HG03280 (cell line): ENCODE results near the gene ACP3.
"Not testable (repeated sequence)": the region's sequence is repeated elsewhere in the genome, so short reads cannot be mapped to it uniquely, and the experiment has no call there.

ENCODE experiments used
- ATAC-seq: cut with Tn5 transposase; IDR thresholded peaks from one replicate; pipeline ENCODE4 v1.9.1; 2021; ENCODE audit warnings: mild to moderate bottlenecking, moderate library complexity; ENCODE audit not compliant: unreplicated experiment

The ACP3 gene

DNA sequence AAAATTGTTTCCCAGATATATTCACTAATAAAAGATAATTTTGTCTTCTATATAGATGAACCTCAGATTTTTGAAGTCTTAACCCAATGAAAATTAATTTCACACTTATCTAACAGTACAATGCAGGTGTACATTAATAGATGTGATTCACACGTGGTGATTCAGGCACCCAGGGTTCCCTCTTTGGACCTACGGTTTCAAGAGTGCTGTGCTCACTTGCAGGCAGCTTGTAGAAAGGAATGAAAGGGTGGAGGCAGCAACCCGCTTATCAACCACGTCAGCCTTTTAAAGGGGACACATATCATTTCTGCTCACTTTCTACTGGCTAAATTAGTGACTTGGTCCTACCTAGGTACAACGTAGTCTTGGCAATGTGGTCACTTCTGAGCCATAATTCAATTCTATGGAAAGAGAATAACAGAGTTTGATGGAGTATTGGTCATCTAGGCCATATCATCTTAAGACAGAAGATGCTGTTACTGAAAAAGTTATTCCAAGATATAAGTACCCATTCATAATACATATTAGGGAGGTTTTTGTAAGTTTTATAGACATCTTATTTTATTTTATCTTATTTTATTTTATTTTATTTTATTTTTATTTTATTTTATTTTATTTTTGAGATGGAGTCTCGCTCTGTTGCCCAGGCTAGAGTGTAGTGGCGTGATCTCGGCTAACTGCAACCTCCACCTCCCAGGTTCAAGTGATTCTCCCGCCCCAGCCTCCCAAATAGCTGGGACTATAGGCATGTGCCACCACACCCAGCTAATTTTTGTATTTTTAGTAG, 37.9 kb downstream of the ACP3 start:
- ATAC-seq: no peak

GRCh38 chr3:132356568-132356967, 39.4 kb downstream of the ACP3 start:
- ATAC-seq: no peak

DNA sequence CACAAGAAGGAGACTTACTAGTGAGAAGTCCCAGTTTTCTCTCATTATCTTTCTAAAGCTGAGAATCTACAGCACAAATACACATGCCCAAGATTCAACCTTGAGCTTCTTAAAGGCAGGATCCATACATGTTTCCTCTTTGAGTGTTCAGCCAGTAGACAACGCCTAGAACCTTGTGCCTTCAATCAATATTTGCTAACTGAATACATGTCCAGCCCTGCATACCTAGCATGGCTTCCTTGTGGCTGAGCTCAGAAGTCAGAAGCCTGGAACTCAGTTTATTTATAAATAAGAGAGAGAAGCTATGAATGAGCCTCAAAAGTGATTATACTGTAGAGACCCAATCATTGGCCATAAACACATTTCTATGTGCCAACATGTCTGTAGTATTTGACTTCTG, 43.5 kb downstream of the ACP3 start:
- no peak for ATAC-seq

DNA sequence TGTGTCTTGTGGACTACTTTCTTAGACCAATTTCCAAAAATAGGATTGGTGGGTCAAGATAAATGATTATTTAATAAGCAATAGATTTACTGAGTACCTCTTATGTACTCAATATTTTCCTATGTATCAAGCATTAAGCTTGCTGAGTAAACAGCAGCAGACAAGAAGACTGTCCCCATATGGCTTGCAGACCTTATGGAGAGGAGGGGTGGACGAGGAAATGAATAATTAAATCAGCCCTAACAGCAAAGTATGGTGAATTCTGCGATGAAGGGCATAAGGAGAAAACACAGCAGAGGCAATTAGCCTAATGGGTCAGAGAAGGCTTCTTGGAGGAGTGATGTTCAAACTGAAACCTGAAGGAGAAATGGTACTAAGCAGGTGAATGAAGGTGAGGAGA, 45.1 kb downstream of the ACP3 start:
- ATAC-seq: no peak

DNA sequence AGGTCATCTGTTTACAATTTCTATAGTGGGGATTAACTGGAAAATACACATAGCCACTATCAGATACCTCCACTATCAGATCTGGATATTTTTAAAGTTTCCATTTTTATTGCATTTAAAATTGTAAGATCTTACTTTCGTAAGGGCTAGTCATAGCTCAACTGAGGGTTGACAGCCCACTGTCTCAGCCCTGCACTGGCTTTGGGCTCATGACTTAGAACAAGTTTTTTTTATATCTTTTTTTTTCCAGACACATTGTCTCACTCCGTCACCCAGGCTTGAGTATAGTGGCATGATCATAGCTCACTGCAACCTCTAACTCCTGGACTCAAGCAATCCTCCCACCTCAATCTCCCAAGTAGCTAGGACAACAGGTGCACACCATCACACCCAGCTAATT, 51.3 kb downstream of the ACP3 start:
- ATAC-seq: no peak

DNA sequence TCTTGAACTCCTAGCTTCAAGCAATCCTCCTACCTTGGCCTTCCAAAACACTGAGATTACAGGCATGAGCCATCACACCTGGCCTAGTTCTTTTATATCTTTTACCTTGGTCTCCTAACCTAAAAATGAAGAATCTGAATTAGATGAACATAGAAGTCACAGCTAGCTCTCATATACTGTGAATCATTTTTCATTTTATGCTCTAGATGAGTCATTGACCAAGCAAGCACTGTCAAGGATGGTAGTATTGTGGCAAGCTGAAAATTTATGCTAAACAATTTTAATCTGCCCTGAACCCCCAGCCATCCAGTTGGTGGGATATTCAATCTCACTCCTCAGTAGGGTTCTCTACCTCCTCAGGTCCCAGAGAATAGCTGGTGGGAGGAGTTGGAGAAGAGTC, 51.8 kb downstream of the ACP3 start:
- no peak for ATAC-seq

DNA sequence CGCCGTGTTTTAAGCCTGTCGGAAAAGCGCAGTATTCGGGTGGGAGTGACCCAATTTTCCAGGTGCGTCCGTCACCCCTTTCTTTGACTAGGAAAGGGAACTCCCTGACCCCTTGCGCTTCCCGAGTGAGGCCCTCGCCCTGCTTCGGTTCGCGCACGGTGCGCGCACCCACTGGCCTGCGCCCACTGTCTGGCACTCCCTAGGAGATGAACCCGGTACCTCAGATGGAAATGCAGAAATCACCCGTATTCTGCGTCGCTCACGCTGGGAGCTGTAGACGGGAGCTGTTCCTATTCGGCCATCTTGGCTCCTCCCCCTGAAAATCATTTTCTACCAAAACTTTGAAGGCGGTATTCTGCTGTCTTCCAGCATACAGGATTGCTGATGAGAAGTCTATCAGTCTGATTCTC, 59.7 kb downstream of the ACP3 start:
- ATAC-seq: not testable (repeated sequence)

GRCh38 chr3:132378048-132378762, 61.0 kb downstream of the ACP3 start:
- no peak for ATAC-seq

DNA sequence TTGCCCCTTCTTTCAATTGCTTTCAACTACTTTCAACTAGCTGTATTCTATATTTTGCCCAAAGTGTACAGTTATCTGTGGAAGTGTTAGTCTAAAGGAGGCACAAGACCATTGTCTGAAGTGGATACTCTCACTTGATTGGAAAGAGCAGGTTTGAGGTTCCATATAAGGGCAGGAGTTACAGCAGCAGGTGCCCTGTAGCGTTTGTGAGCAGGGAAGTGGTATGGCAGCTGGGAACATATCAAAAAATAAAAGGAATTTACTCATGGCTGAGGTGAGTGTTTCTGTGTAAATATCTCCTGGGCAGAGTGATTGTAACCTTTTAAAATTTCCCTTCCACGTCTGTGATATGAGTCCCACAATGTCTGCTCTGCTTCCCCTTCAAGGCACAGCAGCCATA, 61.6 kb downstream of the ACP3 start:
- ATAC-seq: no peak

DNA sequence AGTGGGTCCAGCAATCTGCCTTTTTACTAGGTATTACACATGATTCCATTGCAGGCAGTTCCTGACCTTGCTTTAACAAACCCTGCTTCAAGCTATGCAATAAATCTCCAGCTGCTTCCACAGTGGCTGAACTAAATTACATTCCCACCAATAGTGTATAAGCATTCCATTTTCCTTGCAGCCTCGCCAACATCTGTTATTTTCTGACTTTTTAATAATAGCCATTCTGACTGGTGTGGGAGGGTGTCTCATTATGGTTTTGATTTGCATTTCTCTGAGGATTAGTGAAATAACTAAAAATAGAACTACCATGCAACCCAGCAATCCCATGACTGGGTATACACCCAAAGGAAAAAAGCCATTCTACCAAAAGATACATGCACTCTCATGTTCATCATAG, 63.7 kb downstream of the ACP3 start:
- no peak for ATAC-seq

DNA sequence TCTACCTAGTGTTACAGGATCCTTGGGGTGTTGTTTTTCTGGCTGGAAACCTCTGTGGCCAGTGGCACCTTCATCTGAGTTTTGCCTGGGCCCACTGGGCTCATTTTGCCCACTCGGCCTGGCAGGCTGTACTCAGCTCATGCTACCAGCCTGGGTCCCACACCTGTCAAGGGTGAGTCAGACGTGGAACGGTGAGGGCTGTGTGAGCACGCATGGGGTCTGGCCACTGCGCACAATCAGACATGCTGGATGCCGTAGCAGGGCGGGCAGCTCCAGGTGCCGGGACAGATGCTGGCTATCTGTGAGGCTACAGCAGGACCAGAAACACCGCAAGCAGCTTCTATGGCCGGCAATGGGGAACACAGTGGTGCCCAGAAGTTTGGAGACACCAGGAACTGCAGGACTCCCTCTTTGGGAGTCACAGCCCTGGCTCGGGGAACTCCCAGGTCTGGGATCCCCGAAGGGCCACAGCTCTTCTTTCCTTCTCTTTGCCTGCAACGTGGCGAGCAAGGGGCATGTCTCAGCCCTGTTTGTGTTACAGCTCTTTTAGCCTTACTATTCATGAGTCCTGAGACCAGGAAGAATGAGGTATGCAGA, 64.2 kb downstream of the ACP3 start:
- ATAC-seq: no peak

DNA sequence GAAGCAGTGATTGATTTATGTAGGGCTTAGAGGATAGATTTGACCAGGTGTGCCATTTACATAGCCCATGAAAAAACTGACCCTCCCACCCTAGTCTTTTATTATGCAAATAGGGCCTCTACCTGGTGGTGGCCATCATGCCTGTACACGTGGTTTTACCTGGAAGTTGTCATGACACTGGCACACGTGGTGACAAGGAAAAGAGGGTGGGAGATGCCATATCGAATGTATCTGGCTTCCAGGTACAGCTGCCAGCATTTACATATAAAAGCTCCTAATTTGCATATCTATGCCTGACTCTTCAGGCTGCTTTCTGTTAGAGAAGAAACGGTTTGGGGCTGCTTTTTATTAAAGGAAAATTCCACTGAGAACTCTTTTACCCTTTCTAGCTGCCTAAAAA, 65.1 kb downstream of the ACP3 start:
- no peak for ATAC-seq

GRCh38 chr3:132382688-132383194, 65.5 kb downstream of the ACP3 start:
- ATAC-seq: no peak

DNA sequence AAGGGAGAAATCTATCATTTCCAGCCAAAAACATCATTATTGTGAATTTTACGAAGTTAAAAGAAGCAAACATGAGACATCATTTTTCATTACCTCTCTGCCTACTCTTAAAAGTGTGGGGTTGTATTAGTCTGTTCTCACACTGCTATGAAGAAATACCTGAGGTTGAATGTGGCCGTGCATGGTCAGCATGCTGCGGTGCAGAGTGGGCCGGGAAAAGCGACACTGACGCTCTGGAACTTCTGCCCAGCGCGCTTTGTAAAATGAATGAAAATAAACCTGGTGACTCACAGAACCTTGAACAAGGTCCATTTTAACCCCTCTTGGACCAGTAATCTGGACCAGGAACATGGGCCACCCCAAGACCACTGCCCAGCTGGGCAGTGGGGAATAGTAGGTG, 69.1 kb downstream of the ACP3 start:
- ATAC-seq: no peak

GRCh38 chr3:132392675-132393074, 75.5 kb downstream of the ACP3 start:
- not testable (repeated sequence) for ATAC-seq

DNA sequence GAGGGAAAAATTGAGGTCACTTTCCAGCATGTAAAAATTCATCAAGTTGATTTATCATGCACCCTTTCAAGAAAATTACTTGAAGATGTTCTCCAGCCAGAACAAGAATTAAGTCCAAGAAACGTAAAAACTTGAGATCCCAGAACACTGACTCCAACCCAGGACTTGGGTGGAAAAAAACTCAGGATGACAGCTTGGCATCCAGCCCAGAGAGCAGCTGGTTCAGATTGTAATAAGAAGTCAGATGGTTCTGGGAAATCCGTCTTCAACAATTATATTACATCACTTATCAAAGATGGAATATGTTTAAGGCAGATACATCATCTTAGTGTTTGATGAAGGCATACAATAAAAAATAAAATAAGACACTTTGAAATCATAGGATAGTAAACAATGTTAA, 77.1 kb downstream of the ACP3 start:
- ATAC-seq: no peak

GRCh38 chr3:132395126-132395525, 77.9 kb downstream of the ACP3 start:
- ATAC-seq: no peak

- no peak for ATAC-seq
Measured at GRCh38 chr3:132396255-132396654, 79.0 kb downstream of the ACP3 start.

DNA sequence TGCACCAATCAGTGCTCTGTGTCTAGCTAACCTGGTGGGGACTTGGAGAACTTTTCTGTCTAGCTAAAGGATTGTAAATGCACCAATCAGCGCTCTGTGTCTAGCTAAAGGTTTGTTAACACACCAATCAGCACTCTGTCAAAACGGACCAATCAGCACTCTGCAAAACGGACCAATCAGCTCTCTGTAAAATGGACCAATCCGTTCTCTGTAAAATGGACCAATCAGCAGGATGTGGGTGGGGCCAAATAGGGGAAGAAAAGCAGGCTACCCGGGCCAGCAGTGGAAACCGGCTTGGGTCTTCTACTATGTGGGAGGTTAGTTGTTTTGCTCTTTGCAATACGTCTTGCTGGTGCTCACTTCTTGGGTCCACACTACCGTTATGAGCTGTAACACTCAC, 79.6 kb downstream of the ACP3 start:
- not testable (repeated sequence) for ATAC-seq

- no peak for ATAC-seq
Measured at GRCh38 chr3:132399054-132399929, 82.1 kb downstream of the ACP3 start.

DNA sequence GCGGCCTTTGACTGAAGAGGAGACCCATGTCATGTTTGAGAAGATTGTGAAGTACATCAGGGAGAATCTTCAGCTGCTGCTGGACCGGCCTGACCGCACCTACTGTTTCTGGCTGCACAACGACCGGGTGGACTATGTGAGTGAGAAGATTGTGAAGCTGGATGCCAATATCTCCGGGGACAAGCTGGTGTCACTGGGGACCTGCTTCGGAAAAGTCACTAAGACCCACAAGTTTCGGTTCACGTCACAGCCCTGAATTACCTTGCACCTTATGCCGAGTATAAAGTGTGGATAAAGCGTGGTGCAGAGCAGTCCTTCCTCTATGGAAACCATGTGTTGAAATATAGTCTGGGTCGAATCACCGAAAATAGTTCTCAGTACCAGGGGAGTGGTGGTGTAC, 84.0 kb downstream of the ACP3 start:
- no peak for ATAC-seq
